Calu3 (cell line): ENCODE measurements around the gene PLD5. TPM values are rescaled to one million over a fixed set of nuclear protein-coding genes. Genes with fewer than 3 reads are reported as not detected.
"Not testable (repeated sequence)": the region's sequence is repeated elsewhere in the genome, so short reads cannot be mapped to it uniquely, and the experiment has no call there.

Source experiments
- BruUV-seq: library from RNA; stranded (reverse); fragments of 400-500 nt; replicated peaks from 2 replicates; lab custom pipeline; 2021; lab: Mats Ljungman, UMichigan
- CTCF ChIA-PET: fragments of 300-600 bp; sonication (Branson Sonifier 250); formaldehyde crosslinking; loops from one replicate; lab custom pipeline; 2022; ENCODE audit warnings: antibody characterized with exemption; lab: Charles Lee
- DNase-seq: peaks from one replicate; pipeline ENCODE4 v3.0.0; 2022
- H3K27ac Mint-ChIP-seq: one replicate; pipeline ENCODE4 v1.8.0; 2022; ENCODE audit warnings: mixed read lengths; ENCODE audit not compliant: unreplicated experiment
- H3K27me3 Mint-ChIP-seq: one replicate; pipeline ENCODE4 v1.8.0; 2022; ENCODE audit warnings: mixed read lengths; ENCODE audit not compliant: unreplicated experiment
- H3K36me3 Mint-ChIP-seq: one replicate; pipeline ENCODE4 v1.8.0; 2022; ENCODE audit warnings: mild to moderate bottlenecking, moderate library complexity, mixed read lengths; ENCODE audit not compliant: insufficient read depth, unreplicated experiment
- H3K4me1 Mint-ChIP-seq: one replicate; pipeline ENCODE4 v1.8.0; 2022; ENCODE audit warnings: mild to moderate bottlenecking, low read depth, mixed read lengths; ENCODE audit not compliant: unreplicated experiment
- H3K4me3 Mint-ChIP-seq: one replicate; pipeline ENCODE4 v1.8.0; 2022; ENCODE audit warnings: mild to moderate bottlenecking, low read depth, moderate library complexity, mixed read lengths; ENCODE audit not compliant: unreplicated experiment
- H3K9me3 Mint-ChIP-seq: one replicate; pipeline ENCODE4 v1.8.0; 2022; ENCODE audit warnings: low read depth, mixed read lengths; ENCODE audit not compliant: unreplicated experiment
- CTCF ChIP-seq: fragments of 200-600 bp; IDR thresholded peaks from one replicate; pipeline ENCODE4 v1.8.0; 2022; ENCODE audit warnings: antibody characterized with exemption; ENCODE audit not compliant: unreplicated experiment
- intact Hi-C: fragments of 100-400 bp; cut with micrococcal nuclease; formaldehyde crosslinking; loops from one replicate; pipeline ENCODE4 v1.10.0; 2022; ENCODE audit not compliant: unreplicated experiment
- total RNA-seq: library from RNA; stranded (reverse); gene quantifications from 2 replicates; pipeline ENCODE4 v1.2.3, GENCODE V29; 2022

PLD5 gene
- total RNA-seq, 1 experiment from 2014 or later, result 2.4 TPM

DNA sequence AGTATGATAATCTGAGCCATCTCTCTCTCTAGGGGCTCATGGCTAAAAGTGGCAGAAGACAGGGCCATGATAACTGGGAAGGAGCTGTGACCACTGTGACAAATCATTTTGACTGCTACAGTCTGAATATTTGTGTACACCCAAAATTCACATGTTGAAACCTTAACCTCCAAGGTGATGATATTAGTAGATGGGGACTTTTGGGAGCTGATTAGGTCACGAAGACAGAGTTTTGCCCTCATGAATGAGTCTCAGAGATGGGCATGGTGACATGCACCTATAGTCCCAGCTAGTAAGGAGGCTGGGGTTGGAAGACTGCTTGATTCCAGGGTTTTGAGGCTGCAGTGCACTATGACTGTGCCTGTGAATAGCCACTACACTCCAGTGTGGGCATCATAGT lies 174.9 kb downstream of the PLD5 start:
- CTCF ChIA-PET, result no interaction called here
- intact Hi-C loops, result no loop called here
- no peak overlapping the region for H3K27ac Mint-ChIP-seq
- no peak overlapping the region for H3K4me3 Mint-ChIP-seq
- no TSS peak for BruUV-seq
- peaks cover 6% of the 10 kb centered on the region for H3K9me3 Mint-ChIP-seq
- no peaks in the 10 kb centered on the region for H3K36me3 Mint-ChIP-seq
- H3K27me3 Mint-ChIP-seq, result no peaks in the 10 kb centered on the region
- no peak for DNase-seq
- TF ChIP-seq CTCF, result no peak
- no peaks in the 10 kb centered on the region for H3K4me1 Mint-ChIP-seq

DNA sequence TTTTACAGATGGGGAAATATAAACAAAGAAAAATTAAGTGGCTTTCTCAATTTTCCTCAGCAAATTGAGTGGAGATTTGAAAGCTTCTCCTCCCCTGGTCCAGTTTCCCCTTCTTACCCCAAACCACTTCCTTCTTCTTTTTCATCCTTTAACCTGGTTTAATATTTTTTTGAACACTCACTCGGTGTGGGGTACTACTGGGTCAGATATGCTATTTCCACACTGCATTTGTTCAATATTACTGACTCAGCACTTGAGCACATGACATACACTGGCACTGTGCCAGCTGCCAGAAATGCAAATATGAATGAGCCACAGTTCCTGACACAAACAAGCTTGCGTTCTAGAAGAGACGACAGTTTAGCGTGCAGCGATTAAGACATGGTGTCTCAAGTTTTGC lies 193.6 kb downstream of the PLD5 start:
- H3K4me1 Mint-ChIP-seq, H3K36me3 Mint-ChIP-seq, BruUV-seq, CTCF ChIA-PET, H3K9me3 Mint-ChIP-seq, DNase-seq, H3K4me3 Mint-ChIP-seq, intact Hi-C loops, H3K27ac Mint-ChIP-seq, H3K27me3 Mint-ChIP-seq: not testable (repeated sequence)

GRCh38 chr1:242327381-242327780 lies 197.1 kb downstream of the PLD5 start:
- DNase-seq, CTCF ChIA-PET, H3K36me3 Mint-ChIP-seq, H3K4me3 Mint-ChIP-seq, H3K4me1 Mint-ChIP-seq, H3K27me3 Mint-ChIP-seq, H3K9me3 Mint-ChIP-seq, intact Hi-C loops, H3K27ac Mint-ChIP-seq, BruUV-seq: not testable (repeated sequence)

- intact Hi-C loops, H3K4me1 Mint-ChIP-seq, H3K9me3 Mint-ChIP-seq, H3K4me3 Mint-ChIP-seq, H3K27ac Mint-ChIP-seq, BruUV-seq, H3K27me3 Mint-ChIP-seq, CTCF ChIA-PET, DNase-seq, H3K36me3 Mint-ChIP-seq: not testable (repeated sequence)
These were observed 202.5 kb downstream of the PLD5 start for GRCh38 chr1:242321981-242322380.

DNA sequence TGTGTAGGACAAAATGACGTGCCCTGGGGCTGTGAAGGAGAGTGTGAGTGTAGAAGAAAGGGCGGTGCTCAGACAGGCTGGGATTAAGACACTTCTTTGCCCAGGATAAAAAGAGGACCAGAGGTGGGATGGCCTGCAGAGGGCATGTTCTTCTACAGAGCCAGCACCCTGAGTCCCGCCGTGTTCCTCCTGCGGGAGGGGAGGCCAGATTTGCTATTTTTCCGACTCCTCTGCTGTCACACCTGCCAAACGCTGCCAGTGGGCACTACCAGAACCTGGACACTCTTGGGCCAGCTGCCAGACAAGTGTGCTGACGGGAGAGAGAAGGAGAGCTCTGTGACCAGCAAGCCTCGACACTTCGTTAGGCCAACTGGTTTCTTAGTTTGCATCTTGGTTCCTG lies 206.4 kb downstream of the PLD5 start:
- intact Hi-C loops, result no loop called here
- peaks cover 10% of the 10 kb centered on the region for H3K9me3 Mint-ChIP-seq
- DNase-seq, result no peak
- CTCF ChIA-PET, result no interaction called here
- H3K27ac Mint-ChIP-seq, result no peak overlapping the region
- no peaks in the 10 kb centered on the region for H3K27me3 Mint-ChIP-seq
- BruUV-seq, result no TSS peak
- H3K36me3 Mint-ChIP-seq, result no peaks in the 10 kb centered on the region
- TF ChIP-seq CTCF, result no peak
- no peak overlapping the region for H3K4me3 Mint-ChIP-seq
- no peaks in the 10 kb centered on the region for H3K4me1 Mint-ChIP-seq

GRCh38 chr1:242314865-242315264 lies 209.6 kb downstream of the PLD5 start:
- H3K36me3 Mint-ChIP-seq, H3K4me3 Mint-ChIP-seq, H3K9me3 Mint-ChIP-seq, intact Hi-C loops, H3K27ac Mint-ChIP-seq, CTCF ChIA-PET, DNase-seq, H3K4me1 Mint-ChIP-seq, H3K27me3 Mint-ChIP-seq, BruUV-seq: not testable (repeated sequence)

DNA sequence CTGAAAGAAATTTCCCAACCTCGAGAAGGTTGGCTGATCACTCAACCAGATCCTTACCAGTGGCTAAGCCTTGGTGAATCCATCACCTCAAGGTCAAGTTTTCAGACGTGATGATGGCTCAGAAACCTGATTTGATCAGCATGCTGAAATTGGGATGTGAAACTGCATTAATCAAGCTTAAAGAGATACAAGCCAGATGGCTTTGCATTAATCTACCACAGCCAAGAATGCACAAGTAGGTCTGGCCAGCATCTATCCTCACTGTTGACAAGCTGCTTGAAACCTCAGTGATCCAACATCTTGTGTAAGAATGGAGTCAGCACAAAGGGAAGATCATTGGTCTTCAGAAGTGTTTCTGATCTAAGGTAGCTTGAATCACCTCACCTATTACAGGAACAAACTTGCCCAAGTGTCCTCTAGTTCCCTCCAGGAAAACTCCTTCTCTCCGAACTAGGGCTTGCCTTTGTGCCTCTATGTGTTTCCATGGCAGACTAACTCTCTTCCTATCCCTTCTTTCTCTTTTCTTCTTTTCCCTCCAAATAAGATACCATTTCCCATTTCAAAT lies 210.3 kb downstream of the PLD5 start:
- H3K4me3 Mint-ChIP-seq, H3K9me3 Mint-ChIP-seq, H3K27me3 Mint-ChIP-seq, H3K4me1 Mint-ChIP-seq, H3K36me3 Mint-ChIP-seq, H3K27ac Mint-ChIP-seq, CTCF ChIA-PET, intact Hi-C loops, BruUV-seq, DNase-seq: not testable (repeated sequence)

- BruUV-seq, H3K4me1 Mint-ChIP-seq, H3K27ac Mint-ChIP-seq, H3K4me3 Mint-ChIP-seq, H3K9me3 Mint-ChIP-seq, H3K36me3 Mint-ChIP-seq, CTCF ChIA-PET, DNase-seq, H3K27me3 Mint-ChIP-seq, intact Hi-C loops: not testable (repeated sequence)
These were observed 215.8 kb downstream of the PLD5 start for GRCh38 chr1:242308681-242309080.

DNA sequence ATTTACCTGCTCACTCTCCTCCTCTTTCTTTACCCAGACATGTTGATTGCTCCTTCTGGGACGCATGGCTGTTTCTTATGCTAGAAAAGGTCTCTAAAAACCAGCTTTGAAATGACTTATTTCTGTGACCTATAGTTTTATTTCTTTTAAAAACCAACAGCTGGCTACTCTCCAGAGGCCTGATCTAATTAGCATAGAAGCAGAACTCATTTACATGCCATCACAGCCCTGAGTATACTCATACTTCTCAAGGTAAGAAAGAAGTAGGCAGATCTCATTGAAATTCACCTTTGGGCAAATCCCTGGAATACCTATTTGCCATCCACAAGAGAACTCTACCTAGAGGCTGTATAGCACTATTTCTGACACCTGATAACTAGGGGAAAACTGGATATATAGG lies 230.7 kb downstream of the PLD5 start:
- intact Hi-C loops, H3K27me3 Mint-ChIP-seq, H3K4me1 Mint-ChIP-seq, H3K4me3 Mint-ChIP-seq, CTCF ChIA-PET, H3K9me3 Mint-ChIP-seq, H3K27ac Mint-ChIP-seq, DNase-seq, H3K36me3 Mint-ChIP-seq, BruUV-seq: not testable (repeated sequence)
